ENCODE results near the gene RPS8.

RPS8 gene

GRCh38 chr1:44827197-44828002 is 52.1 kb downstream of the RPS8 start:
- TF ChIP-seq CTCF (IDR thresholded peaks at IDR 0.05; ENCODE audit: control insufficient read depth, insufficient read depth, low read depth, low read length, missing control alignments): no peak
- H3K4me3 ChIP-seq (ENCODE audit: control insufficient read depth, low read depth, low read length): no peak overlapping the region
- DNase-seq (ENCODE audit: low read depth): no peak

GRCh38 chr1:44828003-44828651 is 52.8 kb downstream of the RPS8 start:
- no peak for DNase-seq (ENCODE audit: low read depth)
- TF ChIP-seq CTCF (IDR thresholded peaks at IDR 0.05; ENCODE audit: control insufficient read depth, insufficient read depth, low read depth, low read length, missing control alignments): no peak
- no peak overlapping the region for H3K4me3 ChIP-seq (ENCODE audit: control insufficient read depth, low read depth, low read length)

Measured in AG09309 (cell line).